Stimulated activated CD4-positive, alpha-beta T cell treated with anti-CD3 and anti-CD28 coated beads, TNF-alpha, amount 100 ng/mL, for 48 hours (primary cell): ENCODE measurements around the gene SLC25A18.

Experiments
- DNase-seq, 3 donors: peaks; one replicate each; pipeline ENCODE4 v3.0.0-alpha.2; 2020; ENCODE audit warnings: low read depth in 3 of 3

SLC25A18 gene

GRCh38 chr22:17570851-17571631, 7.7 kb downstream of the SLC25A18 start:
- no peak for DNase-seq

GRCh38 chr22:17575151-17575550, 11.9 kb downstream of the SLC25A18 start:
- DNase-seq = no peak

GRCh38 chr22:17575681-17576080, 12.4 kb downstream of the SLC25A18 start:
- DNase-seq = no peak

- DNase-seq = no peak
Observed at GRCh38 chr22:17576470-17576869, 13.2 kb downstream of the SLC25A18 start.

- no peak for DNase-seq
Observed at GRCh38 chr22:17578136-17578754, 14.9 kb downstream of the SLC25A18 start.

GRCh38 chr22:17579535-17579981, 16.3 kb downstream of the SLC25A18 start:
- DNase-seq = no peak

- DNase-seq = no peak
Observed at GRCh38 chr22:17580441-17581031, 17.2 kb downstream of the SLC25A18 start.

- no peak for DNase-seq
Observed at GRCh38 chr22:17581056-17581455, 17.8 kb downstream of the SLC25A18 start.

GRCh38 chr22:17581631-17582030, 18.3 kb downstream of the SLC25A18 start:
- no peak for DNase-seq

GRCh38 chr22:17583151-17583550, 19.9 kb downstream of the SLC25A18 start:
- DNase-seq = no peak

GRCh38 chr22:17586831-17587440, 23.6 kb downstream of the SLC25A18 start:
- no peak for DNase-seq

GRCh38 chr22:17587629-17588028, 24.3 kb downstream of the SLC25A18 start:
- DNase-seq = no peak

GRCh38 chr22:17588606-17589005, 25.3 kb downstream of the SLC25A18 start:
- no peak for DNase-seq

- no peak for DNase-seq
Observed at GRCh38 chr22:17589810-17590375, 26.6 kb downstream of the SLC25A18 start.

GRCh38 chr22:17590586-17590985, 27.3 kb downstream of the SLC25A18 start:
- DNase-seq = no peak

GRCh38 chr22:17592201-17592600, 28.9 kb downstream of the SLC25A18 start:
- no peak for DNase-seq

GRCh38 chr22:17596226-17596625, 32.9 kb downstream of the SLC25A18 start:
- DNase-seq = no peak

GRCh38 chr22:17597217-17597616, 33.9 kb downstream of the SLC25A18 start:
- no peak for DNase-seq

- no peak for DNase-seq
Observed at GRCh38 chr22:17598318-17598717, 35.0 kb downstream of the SLC25A18 start.

GRCh38 chr22:17601031-17601430, 37.7 kb downstream of the SLC25A18 start:
- DNase-seq = no peak

GRCh38 chr22:17603668-17604067, 40.4 kb downstream of the SLC25A18 start:
- DNase-seq = no peak

GRCh38 chr22:17606496-17606895, 43.2 kb downstream of the SLC25A18 start:
- no peak for DNase-seq
